Duodenal mucosa (tissue), 2 donors: ENCODE data around the gene AICDA.

Source experiments
- H3K27ac ChIP-seq: one replicate; pipeline ENCODE4 v1.7.0; 2013; ENCODE audit warnings: low read depth, low read length
- H3K27me3 ChIP-seq, 2 donors: one replicate each; pipeline ENCODE4 v1.7.0; 2013; ENCODE audit warnings: low read length in 2 of 2, control low read depth in 1 of 2; ENCODE audit not compliant: insufficient read depth in 2 of 2, control insufficient read depth in 1 of 2
- H3K36me3 ChIP-seq, 2 donors: one replicate each; pipeline ENCODE4 v1.7.0; 2013; ENCODE audit warnings: low read length in 2 of 2, control low read depth in 1 of 2; ENCODE audit not compliant: insufficient read depth in 2 of 2, control insufficient read depth in 1 of 2
- H3K4me1 ChIP-seq, 2 donors: one replicate each; pipeline ENCODE4 v1.7.0; 2013; ENCODE audit warnings: low read length in 2 of 2, control low read depth in 1 of 2; ENCODE audit not compliant: insufficient read depth in 2 of 2, control insufficient read depth in 1 of 2
- H3K4me3 ChIP-seq, 2 donors: one replicate each; pipeline ENCODE4 v1.7.0; 2013; ENCODE audit warnings: low read length in 2 of 2, low read depth in 1 of 2
- H3K9ac ChIP-seq, 2 donors: one replicate each; pipeline ENCODE4 v1.7.0; 2013; ENCODE audit warnings: low read length in 2 of 2, low read depth in 1 of 2
- H3K9me3 ChIP-seq, 2 donors: one replicate each; pipeline ENCODE4 v1.7.0; 2013; ENCODE audit warnings: low read length in 2 of 2, control low read depth in 1 of 2; ENCODE audit not compliant: control insufficient read depth in 1 of 2

AICDA gene

DNA sequence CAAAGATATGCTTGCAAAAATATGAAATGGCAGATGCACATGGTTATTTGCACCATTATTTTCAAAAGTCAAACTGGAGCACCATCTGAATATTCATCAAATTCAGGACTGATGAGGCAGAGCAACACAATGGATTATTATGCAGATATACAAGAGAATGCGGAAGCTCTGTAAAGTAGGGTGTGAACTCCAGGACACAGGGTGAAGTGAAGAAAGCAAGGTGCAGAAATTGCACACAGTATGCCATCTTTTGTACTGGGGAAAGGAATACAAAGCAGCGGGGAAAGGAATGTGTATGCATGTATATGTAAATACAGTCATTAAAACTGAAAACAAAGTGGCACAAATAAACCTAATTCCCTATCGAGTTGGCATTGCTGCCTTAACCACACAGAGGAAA lies 49.3 kb downstream of the AICDA start:
- Histone ChIP-seq H3K4me1 (peaks cover 0 to 3% of the 10 kb centered on the region in 2 donors), H3K27ac (no peak overlapping the region), H3K27me3 (no peaks in the 10 kb centered on the region), H3K9ac (no peak overlapping the region), H3K36me3 (no peaks in the 10 kb centered on the region), H3K4me3 (no peak overlapping the region), H3K9me3 (no peaks in the 10 kb centered on the region)

GRCh38 chr12:8562310-8562709 lies 50.3 kb downstream of the AICDA start:
- no peaks in the 10 kb centered on the region for H3K27me3 ChIP-seq
- no peak overlapping the region for H3K27ac ChIP-seq
- H3K4me1 ChIP-seq, result peaks cover 0 to 3% of the 10 kb centered on the region in 2 donors
- no peak overlapping the region for H3K9ac ChIP-seq
- no peaks in the 10 kb centered on the region for H3K9me3 ChIP-seq
- H3K36me3 ChIP-seq, result no peaks in the 10 kb centered on the region
- H3K4me3 ChIP-seq, result no peak overlapping the region

GRCh38 chr12:8561011-8561410 lies 51.6 kb downstream of the AICDA start:
- Histone ChIP-seq H3K36me3 (no peaks in the 10 kb centered on the region), H3K4me3 (no peak overlapping the region), H3K9ac (no peak overlapping the region), H3K4me1 (peaks cover 0 to 3% of the 10 kb centered on the region in 2 donors), H3K27me3 (no peaks in the 10 kb centered on the region), H3K9me3 (no peaks in the 10 kb centered on the region), H3K27ac (no peak overlapping the region)

DNA sequence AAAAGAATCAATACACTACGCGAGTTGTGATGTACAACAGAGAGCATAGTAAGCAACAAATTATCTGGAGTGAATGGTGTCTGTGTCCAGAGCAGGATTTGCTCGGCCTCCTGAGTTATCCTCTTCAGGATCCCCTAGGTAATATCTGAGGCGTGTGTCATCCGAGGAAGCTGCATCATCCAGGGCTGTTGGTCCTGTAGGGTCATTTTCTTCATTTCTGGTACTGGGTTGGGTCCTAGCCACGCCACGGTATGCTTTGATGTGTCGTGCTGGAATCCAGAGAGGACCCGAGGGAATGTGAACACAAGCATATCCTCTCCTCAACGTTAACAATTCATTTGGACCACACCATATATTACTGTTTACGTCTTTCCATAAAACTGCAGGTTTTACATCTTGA lies 53.0 kb downstream of the AICDA start:
- peaks cover 0 to 3% of the 10 kb centered on the region in 2 donors for H3K4me1 ChIP-seq
- no peaks in the 10 kb centered on the region for H3K27me3 ChIP-seq
- no peak overlapping the region for H3K9ac ChIP-seq
- H3K4me3 ChIP-seq, result no peak overlapping the region
- H3K27ac ChIP-seq, result no peak overlapping the region
- H3K9me3 ChIP-seq, result no peaks in the 10 kb centered on the region
- H3K36me3 ChIP-seq, result no peaks in the 10 kb centered on the region

DNA sequence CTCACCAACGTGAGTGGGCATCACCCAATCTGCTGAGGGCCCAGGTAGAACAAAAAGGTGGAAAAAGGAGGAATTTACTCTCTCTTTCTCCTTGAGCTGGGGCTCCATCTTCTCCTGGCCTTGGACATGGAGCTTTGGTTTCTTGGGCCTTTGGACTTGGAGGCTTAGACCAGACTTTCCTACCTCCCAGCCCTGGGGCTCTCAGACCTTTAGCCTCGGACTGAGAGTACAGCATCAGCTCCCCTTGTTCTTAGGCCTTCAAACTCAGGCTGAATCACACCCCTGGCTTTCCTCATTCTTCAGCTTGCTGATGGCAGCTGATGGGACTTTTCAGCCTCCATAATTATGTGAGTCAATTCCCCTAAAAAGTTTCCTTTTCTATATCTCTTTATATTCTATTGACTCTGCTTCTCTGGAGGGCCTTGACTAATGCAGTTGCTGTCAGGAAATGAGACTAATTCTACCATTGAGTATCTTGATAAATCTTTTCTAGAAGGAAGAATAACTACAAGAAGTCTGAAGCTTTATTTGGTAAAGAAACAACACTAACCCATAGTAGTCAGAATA lies 56.0 kb downstream of the AICDA start:
- no peaks in the 10 kb centered on the region for H3K9me3 ChIP-seq
- H3K27ac ChIP-seq, result no peak overlapping the region
- no peak overlapping the region for H3K9ac ChIP-seq
- H3K36me3 ChIP-seq, result no peaks in the 10 kb centered on the region
- H3K4me1 ChIP-seq, result peaks cover 3% of the 10 kb centered on the region in 2 donors
- H3K4me3 ChIP-seq, result no peak overlapping the region
- H3K27me3 ChIP-seq, result no peaks in the 10 kb centered on the region

DNA sequence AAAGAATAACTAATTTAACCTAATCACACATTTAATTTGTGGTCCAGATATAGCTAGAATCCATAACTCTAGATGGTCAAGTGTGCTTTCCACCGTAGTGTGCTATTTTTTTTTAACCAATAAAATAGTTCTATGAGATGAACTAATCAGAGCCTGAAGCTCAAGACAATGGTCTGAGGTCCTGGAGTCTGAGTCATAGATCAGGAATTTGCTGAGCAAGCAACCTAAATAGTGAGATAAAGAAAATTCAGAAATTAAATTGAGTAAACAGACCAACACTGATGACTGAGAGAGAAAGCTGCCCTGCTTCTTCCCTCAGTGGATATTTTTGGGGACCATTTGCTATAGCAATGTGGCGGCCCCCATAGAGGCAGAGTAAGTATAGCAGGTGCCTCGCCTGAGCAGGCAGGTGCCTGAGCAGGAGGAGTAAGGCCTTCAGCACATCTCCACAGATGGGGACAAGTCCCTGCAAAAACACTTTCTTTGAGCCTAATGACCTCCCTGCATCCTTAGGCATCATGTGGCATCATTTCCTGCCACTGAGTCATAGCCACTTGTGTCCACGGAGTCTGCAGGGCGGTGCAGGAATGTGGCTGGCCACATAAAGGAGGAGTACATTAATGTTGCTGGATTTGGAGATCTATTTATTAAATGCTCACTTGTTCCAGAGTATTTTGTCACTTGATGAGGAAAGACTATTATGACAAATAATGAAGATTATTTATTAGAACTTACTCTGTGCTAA lies 58.0 kb downstream of the AICDA start:
- Histone ChIP-seq H3K9me3 (no peaks in the 10 kb centered on the region), H3K27me3 (no peaks in the 10 kb centered on the region), H3K4me1 (peaks cover 0 to 3% of the 10 kb centered on the region in 2 donors), H3K4me3 (no peak overlapping the region), H3K27ac (no peak overlapping the region), H3K9ac (no peak overlapping the region), H3K36me3 (no peaks in the 10 kb centered on the region)

- Histone ChIP-seq H3K27me3 (no peaks in the 10 kb centered on the region), H3K4me3 (no peak overlapping the region), H3K9ac (no peak overlapping the region), H3K36me3 (no peaks in the 10 kb centered on the region), H3K4me1 (peaks cover 0 to 3% of the 10 kb centered on the region in 2 donors), H3K27ac (no peak overlapping the region), H3K9me3 (no peaks in the 10 kb centered on the region)
These were observed 59.5 kb downstream of the AICDA start for GRCh38 chr12:8553088-8553627.
